ENCODE data around the gene FMNL2. TPM values are rescaled to one million over a fixed set of nuclear protein-coding genes. Genes with fewer than 3 reads are reported as not detected.

Gene FMNL2
- total and polyA plus RNA-seq, 2 experiments from 2014 or later, result 5.1 to 11.7 TPM

DNA sequence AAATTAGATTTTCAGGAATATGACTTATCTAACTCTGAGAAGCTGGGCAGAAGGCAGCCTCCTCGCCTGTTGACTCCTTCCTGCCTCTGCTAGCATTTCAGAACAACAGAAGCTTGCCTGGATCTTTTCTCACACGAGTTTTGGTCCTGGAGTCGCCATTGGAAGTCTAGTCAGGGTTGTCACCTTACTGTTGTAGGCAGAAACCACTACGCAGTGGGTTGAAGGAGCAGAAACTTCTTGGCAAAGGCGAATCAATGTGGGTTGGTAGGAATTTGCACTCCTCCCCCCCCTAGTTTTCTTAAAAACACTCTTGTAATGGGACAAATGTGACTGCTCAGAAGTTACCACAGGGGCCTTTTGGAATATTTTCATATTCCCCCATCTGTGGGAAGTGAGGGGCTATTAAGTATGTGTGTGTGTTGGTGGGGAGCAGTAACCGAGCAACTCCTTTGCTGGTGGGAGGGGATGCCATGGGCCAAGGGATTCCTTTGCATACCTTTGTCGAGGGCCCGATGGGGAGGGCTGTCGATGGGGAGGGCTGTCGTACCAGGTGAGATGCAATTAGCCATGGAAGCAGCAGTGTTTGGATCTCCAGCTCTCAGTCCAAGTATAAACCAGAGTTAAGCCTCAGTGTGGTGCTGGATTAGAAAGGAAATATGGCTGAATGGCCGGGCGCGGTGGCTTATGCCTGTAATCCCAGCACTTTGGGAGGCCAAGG is 117.4 kb downstream of the FMNL2 start:
- no peak for DNase-seq (ENCODE audit: low read depth in 1 of 2, low spot score in 1 of 2)
- no peaks in the 10 kb centered on the region for H3K36me3 ChIP-seq
- no peak overlapping the region for H3K4me3 ChIP-seq
- no peak overlapping the region for H3K27ac ChIP-seq
- H3K4me1 ChIP-seq (ENCODE audit: low read depth), result peaks cover 22% of the 10 kb centered on the region
- H3K9me3 ChIP-seq (ENCODE audit: low read depth), result no peaks in the 10 kb centered on the region
- H3K27me3 ChIP-seq, result no peaks in the 10 kb centered on the region
- TF ChIP-seq, protein P1, sequence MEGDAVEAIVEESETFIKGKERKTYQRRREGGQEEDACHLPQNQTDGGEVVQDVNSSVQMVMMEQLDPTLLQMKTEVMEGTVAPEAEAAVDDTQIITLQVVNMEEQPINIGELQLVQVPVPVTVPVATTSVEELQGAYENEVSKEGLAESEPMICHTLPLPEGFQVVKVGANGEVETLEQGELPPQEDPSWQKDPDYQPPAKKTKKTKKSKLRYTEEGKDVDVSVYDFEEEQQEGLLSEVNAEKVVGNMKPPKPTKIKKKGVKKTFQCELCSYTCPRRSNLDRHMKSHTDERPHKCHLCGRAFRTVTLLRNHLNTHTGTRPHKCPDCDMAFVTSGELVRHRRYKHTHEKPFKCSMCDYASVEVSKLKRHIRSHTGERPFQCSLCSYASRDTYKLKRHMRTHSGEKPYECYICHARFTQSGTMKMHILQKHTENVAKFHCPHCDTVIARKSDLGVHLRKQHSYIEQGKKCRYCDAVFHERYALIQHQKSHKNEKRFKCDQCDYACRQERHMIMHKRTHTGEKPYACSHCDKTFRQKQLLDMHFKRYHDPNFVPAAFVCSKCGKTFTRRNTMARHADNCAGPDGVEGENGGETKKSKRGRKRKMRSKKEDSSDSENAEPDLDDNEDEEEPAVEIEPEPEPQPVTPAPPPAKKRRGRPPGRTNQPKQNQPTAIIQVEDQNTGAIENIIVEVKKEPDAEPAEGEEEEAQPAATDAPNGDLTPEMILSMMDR (IDR thresholded peaks at IDR 0.05; ENCODE audit: low read depth, low read length), result no peak

DNA sequence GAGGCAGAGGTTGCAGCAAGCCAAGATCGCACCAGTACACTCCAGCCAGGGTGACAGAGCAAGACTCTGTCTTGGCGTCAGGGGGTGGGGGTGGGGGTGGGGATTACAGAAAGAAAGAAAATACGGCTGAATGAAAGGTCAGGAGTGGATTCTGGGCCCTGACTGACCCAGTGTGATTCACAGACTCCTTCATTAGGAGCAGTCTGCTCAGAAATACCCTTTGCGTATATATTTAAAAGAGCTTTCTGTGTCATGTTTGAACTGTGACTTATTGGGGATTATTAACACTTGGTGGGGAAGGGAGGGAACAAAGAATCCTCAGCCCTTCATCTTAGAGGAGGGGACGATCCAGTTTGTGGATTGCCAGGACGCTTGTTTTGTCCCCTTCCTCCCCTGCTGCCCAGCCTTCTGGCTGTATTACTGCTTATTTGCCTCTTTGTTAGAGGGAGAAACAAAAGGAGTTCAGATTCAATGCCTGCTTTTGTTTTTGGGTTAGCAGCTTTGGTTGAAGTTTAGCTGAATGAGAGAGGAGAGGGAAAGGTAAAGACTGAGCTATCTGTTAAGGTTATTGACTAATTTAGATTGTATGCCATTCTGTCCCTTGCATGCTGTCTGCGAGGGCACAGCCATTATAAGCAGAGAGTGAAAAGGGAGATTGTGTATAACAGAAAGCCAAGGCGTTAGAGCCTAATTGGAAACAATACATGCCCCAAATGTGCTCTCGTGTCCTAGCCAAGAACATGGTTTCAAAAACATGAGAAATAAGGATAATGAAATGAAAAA is 118.3 kb downstream of the FMNL2 start:
- TF ChIP-seq, protein P1 (IDR thresholded peaks at IDR 0.05; ENCODE audit: low read depth, low read length), result no peak
- no peak for DNase-seq (ENCODE audit: low read depth in 1 of 2, low spot score in 1 of 2)
- Histone ChIP-seq H3K36me3 (no peaks in the 10 kb centered on the region), H3K4me3 (no peak overlapping the region), H3K9me3 (ENCODE audit: low read depth) (no peaks in the 10 kb centered on the region), H3K4me1 (ENCODE audit: low read depth) (peaks cover 22% of the 10 kb centered on the region), H3K27me3 (no peaks in the 10 kb centered on the region), H3K27ac (peak overlapping the region; percentile 24)

DNA sequence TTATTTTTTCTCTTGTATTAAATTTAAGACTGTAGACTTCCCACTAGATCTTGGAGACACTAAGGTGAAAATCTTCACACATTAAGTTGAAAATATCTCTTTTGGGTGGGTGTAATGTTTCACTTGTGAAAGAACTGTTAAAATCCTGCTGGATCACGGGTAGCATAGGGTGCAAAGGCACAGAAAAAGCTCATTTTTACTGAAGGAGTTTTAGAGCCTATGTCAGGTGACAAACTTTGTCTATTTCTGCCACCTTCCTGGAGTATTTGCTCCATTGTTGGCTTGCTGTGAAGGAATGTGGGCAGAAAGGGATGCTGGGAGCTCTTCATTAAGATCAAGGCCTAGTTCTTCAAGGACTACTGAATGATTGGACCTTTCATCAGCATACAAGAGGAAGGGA is 119.4 kb downstream of the FMNL2 start:
- no peaks in the 10 kb centered on the region for H3K9me3 ChIP-seq (ENCODE audit: low read depth)
- peak overlapping the region; percentile 24 for H3K27ac ChIP-seq
- peaks cover 17% of the 10 kb centered on the region for H3K4me1 ChIP-seq (ENCODE audit: low read depth)
- H3K36me3 ChIP-seq, result no peaks in the 10 kb centered on the region
- H3K4me3 ChIP-seq, result no peak overlapping the region
- TF ChIP-seq, protein P1 (IDR thresholded peaks at IDR 0.05; ENCODE audit: low read depth, low read length), result no peak
- H3K27me3 ChIP-seq, result no peaks in the 10 kb centered on the region
- no peak for DNase-seq (ENCODE audit: low read depth in 1 of 2, low spot score in 1 of 2)

DNA sequence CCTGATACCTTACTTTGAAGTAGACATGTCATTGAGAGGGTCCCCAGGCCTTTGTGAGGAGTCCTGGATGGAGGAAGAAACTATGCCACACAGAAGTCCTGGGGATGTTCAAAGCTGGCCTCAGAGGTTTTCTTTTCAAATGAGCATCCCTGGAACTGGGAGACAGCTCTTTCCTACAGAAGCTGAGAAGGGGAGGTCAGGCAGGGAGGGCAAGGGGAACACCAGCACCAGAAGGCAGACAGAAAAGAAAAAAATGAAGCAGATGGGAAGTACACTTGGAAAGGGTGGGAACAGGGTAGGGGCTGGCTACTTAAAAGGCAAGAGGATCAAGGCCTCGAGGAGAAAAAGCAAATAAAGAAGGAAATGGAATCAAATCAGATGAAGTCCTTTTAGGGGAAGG is 120.0 kb downstream of the FMNL2 start:
- Histone ChIP-seq H3K27ac (no peak overlapping the region), H3K9me3 (ENCODE audit: low read depth) (no peaks in the 10 kb centered on the region)
- TF ChIP-seq, protein P1 (IDR thresholded peaks at IDR 0.05; ENCODE audit: low read depth, low read length), result no peak

DNA sequence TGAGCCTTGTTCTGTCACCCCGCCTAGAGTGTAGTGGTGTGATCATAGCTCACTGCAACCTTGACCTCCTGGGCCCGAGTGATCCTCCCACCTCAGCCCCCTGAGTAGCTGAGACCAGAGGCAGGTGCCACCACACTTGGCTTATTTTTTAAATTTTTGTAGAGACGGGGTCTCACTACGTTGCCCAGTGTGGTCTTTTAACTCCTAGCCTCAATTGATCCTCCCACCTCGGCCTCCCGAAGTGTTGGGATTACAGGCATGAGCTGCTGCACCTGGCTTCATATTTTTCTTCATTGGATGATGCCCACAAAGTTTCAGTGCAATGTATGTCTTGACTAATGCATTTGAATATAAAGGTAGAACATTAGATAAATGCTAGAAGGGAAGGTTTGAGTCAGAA is 120.8 kb downstream of the FMNL2 start:
- Histone ChIP-seq H3K4me3 (no peak overlapping the region), H3K9me3 (ENCODE audit: low read depth) (no peaks in the 10 kb centered on the region), H3K36me3 (no peaks in the 10 kb centered on the region), H3K27me3 (no peaks in the 10 kb centered on the region), H3K27ac (no peak overlapping the region), H3K4me1 (ENCODE audit: low read depth) (peaks cover 15% of the 10 kb centered on the region)
- no peak for DNase-seq (ENCODE audit: low read depth in 1 of 2, low spot score in 1 of 2)
- TF ChIP-seq, protein P1 (IDR thresholded peaks at IDR 0.05; ENCODE audit: low read depth, low read length), result no peak

More for the DNA sequence above, 120.0 kb downstream of the FMNL2 start:
- no peak for DNase-seq (ENCODE audit: low read depth in 1 of 2, low spot score in 1 of 2)
- H3K4me1 ChIP-seq (ENCODE audit: low read depth), result peaks cover 15% of the 10 kb centered on the region
- no peaks in the 10 kb centered on the region for H3K36me3 ChIP-seq
- no peaks in the 10 kb centered on the region for H3K27me3 ChIP-seq
- no peak overlapping the region for H3K4me3 ChIP-seq

Measured in cardiac muscle cell (in vitro differentiated cells and primary cell).